T-cell (primary cell): ENCODE data around the gene DBP. TPM values are rescaled to one million over a fixed set of nuclear protein-coding genes. Genes with fewer than 3 reads are reported as not detected.
"Not testable (repeated sequence)": the region's sequence is repeated elsewhere in the genome, so short reads cannot be mapped to it uniquely, and the experiment has no call there.

Experiments used
- ATAC-seq, 4 experiments: fragments of 200-7000 bp in 3 of 4; fragments of 150-1000 bp in 1 of 4; cut with Tn5 transposase; replicated peaks in 1 of 4; 1 replicate in 3 of 4; 2 replicates in 1 of 4; pipeline ENCODE4 v1.10.0; 2021; ENCODE audit warnings: moderate library complexity in 3 of 4, mild to moderate bottlenecking in 2 of 4, moderate number of reproducible peaks in 1 of 4
- CTCF ChIA-PET, 2 donors: fragments of 300-600 bp; sonication (Branson Sonifier 250); formaldehyde crosslinking; loops; one replicate each; lab custom pipeline; 2022; ENCODE audit warnings: antibody characterized with exemption in 2 of 2; lab: Charles Lee
- POLR2A ChIA-PET, 2 donors: fragments of 300-600 bp; sonication (Branson Sonifier 250); formaldehyde crosslinking; loops; one replicate each; lab custom pipeline; 2022; ENCODE audit warnings: antibody characterized with exemption in 2 of 2; lab: Charles Lee
- DNase-seq, 35 experiments: peaks; one replicate each; pipeline versions ENCODE4 v3.0.0 to v3.0.0-alpha.2; 2013 to 2023
- H3K27ac ChIP-seq: one replicate; pipeline ENCODE4 v1.5.1; 2013; ENCODE audit warnings: low read length
- H3K27me3 ChIP-seq, 2 experiments: replicated peaks in 1 of 2; 1 replicate in 1 of 2; 2 replicates in 1 of 2; pipeline versions ENCODE4 v1.6.1 to v1.7.0; 2013; ENCODE audit warnings: low read length in 1 of 2, mixed read lengths in 1 of 2; ENCODE audit not compliant: control insufficient read depth in 2 of 2, insufficient read depth in 2 of 2; ENCODE audit errors: extremely low read depth in 1 of 2
- H3K36me3 ChIP-seq, 2 donors: 1 replicate in 1 of 2; 2 replicates in 1 of 2; pipeline versions ENCODE4 v1.6.1 to v1.7.0; 2013; ENCODE audit warnings: low read length in 1 of 2; ENCODE audit not compliant: control insufficient read depth in 2 of 2, insufficient read depth in 1 of 2; ENCODE audit errors: extremely low read depth in 1 of 2
- H3K4me1 ChIP-seq, 2 experiments: 1 replicate in 1 of 2; 2 replicates in 1 of 2; pipeline versions ENCODE4 v1.6.1 to v1.7.0; 2013; ENCODE audit warnings: low read length in 2 of 2, mixed read lengths in 1 of 2; ENCODE audit not compliant: insufficient read depth in 2 of 2, control insufficient read depth in 1 of 2; ENCODE audit errors: extremely low read depth in 1 of 2
- H3K4me3 ChIP-seq, 2 donors: 1 replicate in 1 of 2; 2 replicates in 1 of 2; pipeline versions ENCODE4 v1.5.1 to v1.7.0; 2013; ENCODE audit warnings: mild to moderate bottlenecking in 2 of 2, low read length in 1 of 2, moderate library complexity in 1 of 2; ENCODE audit not compliant: control insufficient read depth in 1 of 2; ENCODE audit errors: extremely low read depth in 1 of 2
- H3K9me3 ChIP-seq: 2 replicates; pipeline ENCODE4 v1.7.0; 2013
- H3K27ac Mint-ChIP-seq, 2 donors: one replicate each; pipeline ENCODE4 v1.8.0; 2020 to 2021; ENCODE audit warnings: mild to moderate bottlenecking in 2 of 2, mixed read lengths in 2 of 2
- H3K27me3 Mint-ChIP-seq, 2 donors: one replicate each; pipeline ENCODE4 v1.8.0; 2021 to 2022; ENCODE audit warnings: mixed read lengths in 2 of 2
- H3K36me3 Mint-ChIP-seq: one replicate; pipeline ENCODE4 v1.8.0; 2021; ENCODE audit warnings: mixed read lengths
- H3K4me1 Mint-ChIP-seq, 3 donors: one replicate each; pipeline ENCODE4 v1.8.0; 2020 to 2022; ENCODE audit warnings: mixed read lengths in 3 of 3, mild to moderate bottlenecking in 1 of 3
- H3K4me3 Mint-ChIP-seq, 3 donors: one replicate each; pipeline ENCODE4 v1.8.0; 2020 to 2022; ENCODE audit warnings: mild to moderate bottlenecking in 3 of 3, mixed read lengths in 3 of 3, moderate library complexity in 3 of 3
- H3K9me3 Mint-ChIP-seq, 3 donors: one replicate each; pipeline ENCODE4 v1.8.0; 2020 to 2022; ENCODE audit warnings: mixed read lengths in 3 of 3
- WGBS: methylation state at CpG from one replicate; pipeline ENCODE4 v1.1.5; 2013; ENCODE audit warnings: missing lambda C conversion rate; ENCODE audit not compliant: insufficient coverage; 5-methylcytosine and 5-hydroxymethylcytosine counted together
- total RNA-seq, 35 experiments: library from RNA in 6 of 35; stranded (reverse) in 6 of 35; fragments of 120-200 nt in 1 of 35; gene quantifications; one replicate each; pipeline versions ENCODE4 v1.2.1 to v1.2.4 and lab custom pipeline; 2013 to 2026

Gene DBP
- total RNA-seq, result 10 to 100 TPM; 24.5 to 57.2 (median 56.0) TPM
- total RNA-seq (2013), result 41.5 TPM
- total RNA-seq (lab: John Stamatoyannopoulos, UW), result 1.6 to 111 (median 29.1) reads per million in 29 experiments

GRCh38 chr19:48636859-48637448, at the start of gene DBP:
DBP (minus strand) TSS chr19:48637379; CDS start chr19:48636994, 385 bp downstream.
- WGBS, result 1% methylated on average over 28 of the region's 40 CpGs
- peaks cover 0 to 4% of the 10 kb centered on the region in 2 experiments for H3K27me3 ChIP-seq
- peaks cover 16 to 58% of the 10 kb centered on the region in 2 experiments for H3K4me1 ChIP-seq
- Mint-ChIP-seq H3K4me3 (peak within 1 kb of the TSS; percentile 97 to 99 (median 99)), H3K27ac (peak within 1 kb of the TSS; percentile 99), H3K4me1 (peaks cover 45 to 54% (median 49%) of the 10 kb centered on the region in 3 donors), H3K36me3 (peaks cover 6% of the 10 kb centered on the region), H3K27me3 (no peaks in the 10 kb centered on the region), H3K9me3 (no peaks in the 10 kb centered on the region)
- ATAC-seq, result no peak
- peak in 12 of 35 experiments; percentile 15 to 57 (median 36) for DNase-seq
- H3K27ac ChIP-seq, result peak within 1 kb of the TSS; percentile 95
- POLR2A ChIA-PET, result no interaction called here
- CTCF ChIA-PET, result interaction anchor here in 1 of 2 donors (0.7 kb wide), 1 partner anchor 357 kb away, joined by 3 read pairs; the partner anchor contains the start of gene RUVBL2
- peak within 1 kb of the TSS; percentile 67 to 97 for H3K4me3 ChIP-seq
- H3K36me3 ChIP-seq, result peaks cover 0 to 16% of the 10 kb centered on the region in 2 donors
- no peaks in the 10 kb centered on the region for H3K9me3 ChIP-seq

GRCh38 chr19:48686637-48687036, 49.5 kb upstream of the DBP start:
- H3K9me3 Mint-ChIP-seq, DNase-seq, H3K4me1 ChIP-seq, POLR2A ChIA-PET, H3K27ac Mint-ChIP-seq, CTCF ChIA-PET, H3K4me3 Mint-ChIP-seq, H3K9me3 ChIP-seq, ATAC-seq, H3K27me3 Mint-ChIP-seq, H3K4me3 ChIP-seq, H3K4me1 Mint-ChIP-seq, H3K36me3 Mint-ChIP-seq, H3K36me3 ChIP-seq, H3K27ac ChIP-seq, H3K27me3 ChIP-seq: not testable (repeated sequence)
- WGBS, result 100% methylated on average over 4 of the region's 7 CpGs

GRCh38 chr19:48686088-48686487, 48.9 kb upstream of the DBP start:
- Mint-ChIP-seq H3K4me3 (no peak overlapping the region), H3K36me3 (no peaks in the 10 kb centered on the region), H3K4me1 (no peaks in the 10 kb centered on the region), H3K9me3 (no peaks in the 10 kb centered on the region), H3K27me3 (no peaks in the 10 kb centered on the region), H3K27ac (no peak overlapping the region)
- no peak for ATAC-seq
- WGBS, result 93% methylated on average over 3 of the region's 3 CpGs
- DNase-seq, result no peak
- Histone ChIP-seq H3K4me3 (no peak overlapping the region), H3K27me3 (no peaks in the 10 kb centered on the region), H3K9me3 (no peaks in the 10 kb centered on the region), H3K27ac (no peak overlapping the region), H3K36me3 (no peaks in the 10 kb centered on the region), H3K4me1 (no peaks in the 10 kb centered on the region)
- CTCF ChIA-PET, result no interaction called here
- POLR2A ChIA-PET, result no interaction called here

- Mint-ChIP-seq H3K27ac (no peak overlapping the region), H3K27me3 (no peaks in the 10 kb centered on the region), H3K4me3 (no peak overlapping the region), H3K9me3 (no peaks in the 10 kb centered on the region), H3K36me3 (no peaks in the 10 kb centered on the region), H3K4me1 (no peaks in the 10 kb centered on the region)
- Histone ChIP-seq H3K4me3 (no peak overlapping the region), H3K27ac (no peak overlapping the region), H3K4me1 (no peaks in the 10 kb centered on the region), H3K27me3 (no peaks in the 10 kb centered on the region), H3K36me3 (no peaks in the 10 kb centered on the region), H3K9me3 (no peaks in the 10 kb centered on the region)
- ChIA-PET POLR2A (no interaction called here), CTCF (no interaction called here)
- no peak for DNase-seq
- WGBS, result no CpG with 5 or more reads among the region's 9 CpGs
- ATAC-seq, result no peak
These were observed 48.4 kb upstream of the DBP start for GRCh38 chr19:48685583-48685982.

- ATAC-seq, result peak in 3 of 4 experiments; percentile 45 to 79 (median 52)
- H3K27me3 ChIP-seq, result no peaks in the 10 kb centered on the region
- no peak overlapping the region for H3K27ac ChIP-seq
- H3K4me3 ChIP-seq, result no peak overlapping the region
- H3K36me3 Mint-ChIP-seq, result no peaks in the 10 kb centered on the region
- H3K4me3 Mint-ChIP-seq, result peak overlapping the region in 1 of 3 donors; percentile 12
- POLR2A ChIA-PET, result no interaction called here
- peak in 17 of 35 experiments; percentile 3 to 48 (median 21) for DNase-seq
- no peaks in the 10 kb centered on the region for H3K27me3 Mint-ChIP-seq
- H3K9me3 Mint-ChIP-seq, result no peaks in the 10 kb centered on the region
- H3K4me1 ChIP-seq, result no peaks in the 10 kb centered on the region
- no peaks in the 10 kb centered on the region for H3K4me1 Mint-ChIP-seq
- CTCF ChIA-PET, result no interaction called here
- 65% methylated on average over 4 of the region's 11 CpGs for WGBS
- no peaks in the 10 kb centered on the region for H3K9me3 ChIP-seq
- H3K36me3 ChIP-seq, result no peaks in the 10 kb centered on the region
- no peak overlapping the region for H3K27ac Mint-ChIP-seq
These were observed 46.2 kb upstream of the DBP start for GRCh38 chr19:48683349-48683748.

- Mint-ChIP-seq H3K4me1 (no peaks in the 10 kb centered on the region), H3K4me3 (no peak overlapping the region), H3K36me3 (no peaks in the 10 kb centered on the region), H3K9me3 (no peaks in the 10 kb centered on the region), H3K27ac (no peak overlapping the region), H3K27me3 (no peaks in the 10 kb centered on the region)
- Histone ChIP-seq H3K9me3 (no peaks in the 10 kb centered on the region), H3K4me3 (no peak overlapping the region), H3K27ac (no peak overlapping the region), H3K27me3 (no peaks in the 10 kb centered on the region), H3K4me1 (no peaks in the 10 kb centered on the region), H3K36me3 (no peaks in the 10 kb centered on the region)
- DNase-seq (no peak), ATAC-seq (no peak)
- ChIA-PET CTCF (no interaction called here), POLR2A (no interaction called here)
- WGBS, result 62% methylated on average over 7 of the region's 7 CpGs
These were observed 43.9 kb upstream of the DBP start for GRCh38 chr19:48681127-48681470.
